B cell (primary cell): Measurements from ENCODE around the gene ACOX2. TPM values are rescaled to one million over a fixed set of nuclear protein-coding genes. Genes with fewer than 3 reads are reported as not detected.

ENCODE experiments used
- ATAC-seq: fragments of 200-7000 bp; cut with Tn5 transposase; one replicate; pipeline ENCODE4 v1.10.0; 2021; ENCODE audit warnings: low read depth, mild to moderate bottlenecking, moderate number of reproducible peaks, moderate library complexity
- CTCF ChIA-PET: fragments of 350-600 bp; sonication (Branson Sonifier 250); formaldehyde crosslinking; loops from one replicate; lab custom pipeline; 2021; ENCODE audit warnings: antibody characterized with exemption, inconsistent platforms; lab: Charles Lee
- POLR2A ChIA-PET: fragments of 350-600 bp; sonication (Branson Sonifier 250); formaldehyde crosslinking; loops from one replicate; lab custom pipeline; 2021; ENCODE audit warnings: antibody characterized with exemption; lab: Charles Lee
- DNase-seq: peaks from one replicate; pipeline ENCODE4 v3.0.0; 2013
- H2AFZ ChIP-seq: 2 replicates; pipeline ENCODE4 v1.6.1; 2012; ENCODE audit warnings: mild to moderate bottlenecking, low read depth, low read length; ENCODE audit not compliant: insufficient read depth, poor library complexity, severe bottlenecking
- H3K27ac ChIP-seq, 2 donors: 1 replicate in 1 of 2; 2 replicates in 1 of 2; pipeline ENCODE4 v1.5.1; 2012 to 2013; ENCODE audit warnings: low read length in 2 of 2, mild to moderate bottlenecking in 2 of 2, moderate library complexity in 1 of 2
- H3K27me3 ChIP-seq, 4 experiments: fragments of 200-600 bp in 1 of 4; sonication (generic) in 1 of 4; replicated peaks in 1 of 4; 1 replicate in 2 of 4; 2 replicates in 2 of 4; pipeline versions ENCODE4 v1.6.1 to v1.7.0; 2013 to 2016; ENCODE audit warnings: low read length in 3 of 4, mild to moderate bottlenecking in 2 of 4, mixed read lengths in 1 of 4, moderate library complexity in 1 of 4; ENCODE audit not compliant: insufficient read depth in 4 of 4, control insufficient read depth in 3 of 4; ENCODE audit errors: control extremely low read depth in 1 of 4
- H3K36me3 ChIP-seq, 2 experiments: replicated peaks in 1 of 2; 1 replicate in 1 of 2; 2 replicates in 1 of 2; pipeline versions ENCODE4 v1.6.1 to v1.7.1; 2013; ENCODE audit warnings: low read length in 1 of 2; ENCODE audit not compliant: insufficient read depth in 2 of 2, control insufficient read depth in 1 of 2; ENCODE audit errors: control extremely low read depth in 1 of 2, extremely low read depth in 1 of 2
- H3K4me1 ChIP-seq, 2 donors: fragments of 200-600 bp in 1 of 2; sonication (generic) in 1 of 2; 1 replicate in 1 of 2; 2 replicates in 1 of 2; pipeline versions ENCODE4 v1.5.1 to v1.6.1; 2013 to 2017; ENCODE audit warnings: low read length in 2 of 2; ENCODE audit not compliant: control insufficient read depth in 2 of 2, insufficient read depth in 2 of 2
- H3K4me2 ChIP-seq: replicated peaks from 2 replicates; pipeline ENCODE3; 2012; ENCODE audit warnings: mild to moderate bottlenecking, low read depth, low read length; ENCODE audit not compliant: poor library complexity, severe bottlenecking
- H3K4me3 ChIP-seq, 5 experiments: fragments of 200-600 bp in 1 of 5; sonication (generic) in 1 of 5; 1 replicate in 3 of 5; 2 replicates in 2 of 5; pipeline versions ENCODE4 v1.5.1 to v1.7.0; 2011 to 2016; ENCODE audit warnings: low read length in 4 of 5, mild to moderate bottlenecking in 4 of 5, low read depth in 2 of 5, control low read depth in 1 of 5, moderate library complexity in 1 of 5; ENCODE audit not compliant: insufficient read depth in 1 of 5; ENCODE audit errors: control extremely low read depth in 1 of 5, extremely low read depth in 1 of 5
- H3K79me2 ChIP-seq: fragments of 200-600 bp; sonication (generic); one replicate; pipeline ENCODE4 v1.6.0; 2016; ENCODE audit warnings: low read length; ENCODE audit not compliant: control insufficient read depth, insufficient read depth
- H3K9ac ChIP-seq: fragments of 200-600 bp; sonication (generic); 2 replicates; pipeline ENCODE4 v1.6.1; 2017; ENCODE audit warnings: mild to moderate bottlenecking, low read length, moderate library complexity
- H3K9me3 ChIP-seq, 3 donors: one replicate each; pipeline versions ENCODE4 v1.6.1 to v1.7.1; 2013; ENCODE audit warnings: low read length in 2 of 3; ENCODE audit not compliant: control insufficient read depth in 2 of 3, insufficient read depth in 1 of 3; ENCODE audit errors: control extremely low read depth in 1 of 3
- H4K20me1 ChIP-seq: 2 replicates; pipeline ENCODE4 v1.6.0; 2012; ENCODE audit warnings: mild to moderate bottlenecking, low read length; ENCODE audit not compliant: insufficient read depth, control insufficient read depth, poor library complexity, severe bottlenecking
- H3K27ac Mint-ChIP-seq: one replicate; pipeline ENCODE4 v1.8.0; 2021; ENCODE audit warnings: mixed read lengths
- H3K27me3 Mint-ChIP-seq: one replicate; pipeline ENCODE4 v1.8.0; 2021; ENCODE audit warnings: mixed read lengths
- H3K4me1 Mint-ChIP-seq: one replicate; pipeline ENCODE4 v1.8.0; 2021; ENCODE audit warnings: mixed read lengths
- H3K4me3 Mint-ChIP-seq: one replicate; pipeline ENCODE4 v1.8.0; 2021; ENCODE audit warnings: mixed read lengths
- H3K9me3 Mint-ChIP-seq: one replicate; pipeline ENCODE4 v1.8.0; 2022; ENCODE audit warnings: mixed read lengths; ENCODE audit not compliant: insufficient read depth
- EZH2 ChIP-seq: IDR thresholded peaks from 2 replicates; pipeline ENCODE4 v1.6.1; 2012; ENCODE audit warnings: borderline replicate concordance, low read depth, mild to moderate bottlenecking, moderate library complexity, low read length; ENCODE audit not compliant: insufficient read depth, poor library complexity, severe bottlenecking
- WGBS: methylation state at CpG from one replicate; pipeline ENCODE4 v1.1.5; 2013; ENCODE audit warnings: missing lambda C conversion rate; ENCODE audit not compliant: insufficient coverage; 5-methylcytosine and 5-hydroxymethylcytosine counted together
- intact Hi-C: fragments of 100-400 bp; cut with micrococcal nuclease; formaldehyde crosslinking; loops from one replicate; pipeline ENCODE4 v1.10.0; 2022
- polyA plus RNA-seq: library from polyadenylated mRNA; depleted of rRNA; stranded (reverse); fragments of >200 nt; gene quantifications from 2 replicates; pipeline ENCODE4 v1.2.3, GENCODE V29; 2012
- total RNA-seq, 2 donors: library from RNA; stranded (reverse); fragments of 120-200 nt in 1 of 2; gene quantifications; 1 replicate in 1 of 2; 2 replicates in 1 of 2; pipeline versions ENCODE4 v1.2.3 to v1.2.4, GENCODE V29; 2013 to 2022
- TF ChIP-seq, protein P1 (sequence below): fragments of 200-600 bp; IDR thresholded peaks from one replicate; pipeline ENCODE4 v1.8.0; 2022; ENCODE audit warnings: antibody characterized with exemption, mild to moderate bottlenecking

The ACOX2 gene
- total and polyA plus RNA-seq, 2 donors (not counting 1 experiment from before 2014, with no cell fraction given) = not detected

GRCh38 chr3:58566398-58567250 is 29.6 kb upstream of the ACOX2 start:
- intact Hi-C loops = no loop called here
- ChIA-PET POLR2A (no interaction called here), CTCF (interaction anchor here (0.6 to 10.3 kb wide), 8 partner anchors 9 to 260 kb away, joined by 3 to 85 read pairs (median 4); partner anchors contain the start of genes HTD2 and KCTD6)
- Mint-ChIP-seq H3K27me3 (peaks cover 7% of the 10 kb centered on the region), H3K9me3 (no peaks in the 10 kb centered on the region), H3K27ac (no peak overlapping the region), H3K4me1 (peaks cover 7% of the 10 kb centered on the region), H3K4me3 (no peak overlapping the region)
- no peaks in the 10 kb centered on the region for H3K9me3 ChIP-seq
- H3K4me2 ChIP-seq = no peak overlapping the region
- no peaks in the 10 kb centered on the region for H4K20me1 ChIP-seq
- H3K27me3 ChIP-seq = peaks cover 0 to 4% (median 0%) of the 10 kb centered on the region in 4 experiments
- peaks cover 4 to 6% of the 10 kb centered on the region in 2 donors for H3K4me1 ChIP-seq
- TF ChIP-seq EZH2 = no peak
- TF ChIP-seq, protein P1, sequence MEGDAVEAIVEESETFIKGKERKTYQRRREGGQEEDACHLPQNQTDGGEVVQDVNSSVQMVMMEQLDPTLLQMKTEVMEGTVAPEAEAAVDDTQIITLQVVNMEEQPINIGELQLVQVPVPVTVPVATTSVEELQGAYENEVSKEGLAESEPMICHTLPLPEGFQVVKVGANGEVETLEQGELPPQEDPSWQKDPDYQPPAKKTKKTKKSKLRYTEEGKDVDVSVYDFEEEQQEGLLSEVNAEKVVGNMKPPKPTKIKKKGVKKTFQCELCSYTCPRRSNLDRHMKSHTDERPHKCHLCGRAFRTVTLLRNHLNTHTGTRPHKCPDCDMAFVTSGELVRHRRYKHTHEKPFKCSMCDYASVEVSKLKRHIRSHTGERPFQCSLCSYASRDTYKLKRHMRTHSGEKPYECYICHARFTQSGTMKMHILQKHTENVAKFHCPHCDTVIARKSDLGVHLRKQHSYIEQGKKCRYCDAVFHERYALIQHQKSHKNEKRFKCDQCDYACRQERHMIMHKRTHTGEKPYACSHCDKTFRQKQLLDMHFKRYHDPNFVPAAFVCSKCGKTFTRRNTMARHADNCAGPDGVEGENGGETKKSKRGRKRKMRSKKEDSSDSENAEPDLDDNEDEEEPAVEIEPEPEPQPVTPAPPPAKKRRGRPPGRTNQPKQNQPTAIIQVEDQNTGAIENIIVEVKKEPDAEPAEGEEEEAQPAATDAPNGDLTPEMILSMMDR = no peak
- ATAC-seq = no peak
- 91% methylated on average over 7 of the region's 9 CpGs for WGBS
- no peaks in the 10 kb centered on the region for H3K79me2 ChIP-seq
- H3K4me3 ChIP-seq = no peak overlapping the region
- H2AFZ ChIP-seq = no peak overlapping the region
- no peaks in the 10 kb centered on the region for H3K36me3 ChIP-seq
- no peak overlapping the region for H3K27ac ChIP-seq
- DNase-seq = no peak
- no peak overlapping the region for H3K9ac ChIP-seq
